22Rv1 (cell line): Measurements from ENCODE around the gene NBDY.

ENCODE experiments used
- CTCF ChIP-seq: fragments of 450-650 bp; IDR thresholded peaks from 2 replicates; pipeline ENCODE4 v1.5.1; 2017; ENCODE audit warnings: mild to moderate bottlenecking
- ZFX ChIP-seq: fragments of 450-650 bp; IDR thresholded peaks from 2 replicates; pipeline ENCODE4 v1.6.1; 2017; ENCODE audit warnings: antibody characterized with exemption, borderline replicate concordance

GRCh38 chrX:56787734-56788152, 58.7 kb downstream of the NBDY start:
- TF ChIP-seq CTCF (no peak), ZFX (no peak)
